HepG2 (cell line): ENCODE measurements around the gene CEP104. TPM values are rescaled to one million over a fixed set of nuclear protein-coding genes. Genes with fewer than 3 reads are reported as not detected.

Source experiments
- DR1 ChIP-seq: sonication (generic); formaldehyde crosslinking; IDR thresholded peaks from 2 replicates; pipeline ENCODE4 v1.8.0; 2021; ENCODE audit warnings: mild to moderate bottlenecking, missing genetic modification reagents, inconsistent platforms
- EP300 ChIP-seq, 3 experiments: sonication (generic) in 1 of 3; formaldehyde crosslinking in 1 of 3; IDR thresholded peaks; 2 replicates each; pipeline versions ENCODE4 v1.5.1 to v1.6.1; 2011 to 2020; ENCODE audit warnings: low read depth in 2 of 3, low read length in 2 of 3, borderline replicate concordance in 1 of 3, improper control_type of control experiment in 1 of 3, mild to moderate bottlenecking in 1 of 3, missing genetic modification reagents in 1 of 3, moderate library complexity in 1 of 3
- GFI1 ChIP-seq: sonication (generic); formaldehyde crosslinking; IDR thresholded peaks from 2 replicates; pipeline ENCODE4 v1.5.0; 2020; ENCODE audit warnings: missing genetic modification reagents, mild to moderate bottlenecking, borderline replicate concordance
- KLF16 ChIP-seq, 2 experiments: sonication (generic) in 1 of 2; formaldehyde crosslinking in 1 of 2; IDR thresholded peaks; 2 replicates each; pipeline versions ENCODE4 v1.6.1 to v1.8.0; 2016 to 2023; ENCODE audit warnings: missing genetic modification reagents in 2 of 2, missing compliant biosample characterization in 1 of 2
- MTF1 ChIP-seq: sonication (generic); formaldehyde crosslinking; IDR thresholded peaks from 2 replicates; pipeline ENCODE4 v1.5.0; 2020; ENCODE audit warnings: missing genetic modification reagents
- RXRB ChIP-seq: IDR thresholded peaks from 2 replicates; pipeline ENCODE4 v1.6.1; 2016; ENCODE audit warnings: borderline replicate concordance, missing genetic modification reagents, missing compliant biosample characterization
- SIX4 ChIP-seq: sonication (generic); formaldehyde crosslinking; IDR thresholded peaks from 2 replicates; pipeline ENCODE4 v1.4.0; 2020; ENCODE audit warnings: missing genetic modification reagents
- TFAP4 ChIP-seq: sonication (generic); IDR thresholded peaks from 2 replicates; pipeline ENCODE4 v1.6.1; 2016; ENCODE audit warnings: low read depth, borderline replicate concordance
- ZBTB7A ChIP-seq: sonication (generic); formaldehyde crosslinking; IDR thresholded peaks from 2 replicates; pipeline ENCODE4 v1.8.0; 2022; ENCODE audit warnings: mild to moderate bottlenecking, missing genetic modification reagents
- ZNF205 ChIP-seq: IDR thresholded peaks from 2 replicates; pipeline ENCODE4 v1.6.1; 2018; ENCODE audit warnings: missing biosample characterization, missing genetic modification reagents
- ZNF430 ChIP-seq: sonication (generic); formaldehyde crosslinking; IDR thresholded peaks from 2 replicates; pipeline ENCODE4 v1.9.0; 2021; ENCODE audit warnings: mild to moderate bottlenecking, missing genetic modification reagents
- ZNF451 ChIP-seq: sonication (generic); formaldehyde crosslinking; IDR thresholded peaks from 2 replicates; pipeline ENCODE4 v1.5.0; 2020; ENCODE audit warnings: mild to moderate bottlenecking, missing genetic modification reagents
- ZNF674 ChIP-seq: sonication (generic); formaldehyde crosslinking; IDR thresholded peaks from 2 replicates; pipeline ENCODE4 v1.5.0; 2020; ENCODE audit warnings: low read depth, mild to moderate bottlenecking, missing genetic modification reagents
- polyA plus RNA-seq, 8 experiments: library from polyadenylated mRNA; depleted of rRNA in 3 of 8; stranded (reverse) in 7 of 8; unstranded in 1 of 8; fragments of >200 nt; fragmentation: Illumina TruSeq in 4 of 8; extraction: Trizol in 4 of 8; gene quantifications; 2 replicates each; pipeline versions ENCODE4 v1.2.1 to v1.2.3, GENCODE V29; 2011 to 2016; ENCODE audit warnings: low read depth in 4 of 8, missing spikeins in 1 of 8, mixed read lengths in 1 of 8; ENCODE audit not compliant: insufficient read depth in 1 of 8
- total RNA-seq, 5 experiments: library from RNA; depleted of rRNA; stranded (reverse); fragments of >200 nt; fragmentation: Illumina TruSeq; extraction: Trizol; gene quantifications; 2 replicates each; pipeline ENCODE4 v1.2.3, GENCODE V29; 2016; ENCODE audit warnings: low read depth in 1 of 5
- TF ChIP-seq, protein P1 (sequence below): IDR thresholded peaks from 2 replicates; pipeline ENCODE4 v1.6.1; 2018; ENCODE audit warnings: missing genetic modification reagents, mild to moderate bottlenecking, missing compliant biosample characterization
- TF ChIP-seq, protein P2 (sequence below): sonication (generic); formaldehyde crosslinking; IDR thresholded peaks from 2 replicates; pipeline ENCODE4 v1.5.1; 2020; ENCODE audit warnings: missing genetic modification reagents, mild to moderate bottlenecking, borderline replicate concordance
- TF ChIP-seq, protein P3 (sequence below): IDR thresholded peaks from 2 replicates; pipeline ENCODE4 v1.6.1; 2016; ENCODE audit warnings: missing compliant biosample characterization, missing genetic modification reagents, borderline replicate concordance
- TF ChIP-seq, protein P4 (sequence below): sonication (generic); formaldehyde crosslinking; IDR thresholded peaks from 2 replicates; pipeline ENCODE4 v1.5.0; 2020; ENCODE audit warnings: missing genetic modification reagents
- TF ChIP-seq, protein P5 (sequence below), 2 experiments: IDR thresholded peaks; 2 replicates each; pipeline ENCODE4 v1.6.1; 2011 to 2012; ENCODE audit warnings: low read length in 2 of 2, borderline replicate concordance in 1 of 2, low read depth in 1 of 2, mild to moderate bottlenecking in 1 of 2, moderate library complexity in 1 of 2

The CEP104 gene
- total and polyA plus RNA-seq, 2 of the 13 experiments (the other 11 are each of a cell fraction or from before 2014, with no cell fraction given): 20.4 to 30.1 TPM

GRCh38 chr1:3796215-3797061 is 60.6 kb downstream of the CEP104 start, which contains the start of gene LRRC47 (continued):
- TF ChIP-seq EP300 (IDR thresholded peaks at IDR 0.05; ENCODE audit: low read depth in 2 of 2, low read length in 2 of 2): no peak
- TF ChIP-seq EP300 (CRISPR knock-in tag; IDR thresholded peaks at IDR 0.05; ENCODE audit: borderline replicate concordance): no peak
- peak; percentile 28 to 98; a peak in 2 of 4 replicates for TF ChIP-seq KLF16 (CRISPR knock-in tag; IDR thresholded peaks at IDR 0.05)
- no peak; the same call in 1 of the 2 replicates for TF ChIP-seq DR1 (CRISPR knock-in tag)
- TF ChIP-seq, protein P1, sequence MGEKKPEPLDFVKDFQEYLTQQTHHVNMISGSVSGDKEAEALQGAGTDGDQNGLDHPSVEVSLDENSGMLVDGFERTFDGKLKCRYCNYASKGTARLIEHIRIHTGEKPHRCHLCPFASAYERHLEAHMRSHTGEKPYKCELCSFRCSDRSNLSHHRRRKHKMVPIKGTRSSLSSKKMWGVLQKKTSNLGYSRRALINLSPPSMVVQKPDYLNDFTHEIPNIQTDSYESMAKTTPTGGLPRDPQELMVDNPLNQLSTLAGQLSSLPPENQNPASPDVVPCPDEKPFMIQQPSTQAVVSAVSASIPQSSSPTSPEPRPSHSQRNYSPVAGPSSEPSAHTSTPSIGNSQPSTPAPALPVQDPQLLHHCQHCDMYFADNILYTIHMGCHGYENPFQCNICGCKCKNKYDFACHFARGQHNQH (CRISPR knock-in tag): peak; percentile 91; the same call in 1 of the 2 replicates
- TF ChIP-seq MTF1 (CRISPR knock-in tag): no peak
- TF ChIP-seq ZNF674: no peak
- TF ChIP-seq, protein P2, sequence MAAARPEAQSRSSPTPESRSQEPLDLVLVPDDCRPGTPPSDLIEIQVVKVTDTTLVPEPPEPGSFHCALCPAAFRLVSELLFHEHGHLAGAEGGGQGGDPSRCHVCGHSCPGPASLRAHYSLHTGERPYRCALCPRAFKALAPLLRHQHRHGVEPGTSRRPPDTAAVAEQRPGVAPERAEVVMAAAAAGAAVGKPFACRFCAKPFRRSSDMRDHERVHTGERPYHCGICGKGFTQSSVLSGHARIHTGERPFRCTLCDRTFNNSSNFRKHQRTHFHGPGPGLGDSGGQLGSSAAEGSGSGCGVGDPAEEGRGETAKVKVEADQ (CRISPR knock-in tag): 0 out of 2 replicates have a peak, but pooled peaks have one; percentile 25
- 0 out of 2 replicates have a peak, but pooled peaks have one; percentile 18 for TF ChIP-seq SIX4
- TF ChIP-seq, protein P3, sequence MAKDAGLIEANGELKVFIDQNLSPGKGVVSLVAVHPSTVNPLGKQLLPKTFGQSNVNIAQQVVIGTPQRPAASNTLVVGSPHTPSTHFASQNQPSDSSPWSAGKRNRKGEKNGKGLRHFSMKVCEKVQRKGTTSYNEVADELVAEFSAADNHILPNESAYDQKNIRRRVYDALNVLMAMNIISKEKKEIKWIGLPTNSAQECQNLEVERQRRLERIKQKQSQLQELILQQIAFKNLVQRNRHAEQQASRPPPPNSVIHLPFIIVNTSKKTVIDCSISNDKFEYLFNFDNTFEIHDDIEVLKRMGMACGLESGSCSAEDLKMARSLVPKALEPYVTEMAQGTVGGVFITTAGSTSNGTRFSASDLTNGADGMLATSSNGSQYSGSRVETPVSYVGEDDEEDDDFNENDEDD (CRISPR knock-in tag): peak; percentile 66; the same call in 1 of the 2 replicates
- peak; percentile 95 for TF ChIP-seq TFAP4
- TF ChIP-seq, protein P4, sequence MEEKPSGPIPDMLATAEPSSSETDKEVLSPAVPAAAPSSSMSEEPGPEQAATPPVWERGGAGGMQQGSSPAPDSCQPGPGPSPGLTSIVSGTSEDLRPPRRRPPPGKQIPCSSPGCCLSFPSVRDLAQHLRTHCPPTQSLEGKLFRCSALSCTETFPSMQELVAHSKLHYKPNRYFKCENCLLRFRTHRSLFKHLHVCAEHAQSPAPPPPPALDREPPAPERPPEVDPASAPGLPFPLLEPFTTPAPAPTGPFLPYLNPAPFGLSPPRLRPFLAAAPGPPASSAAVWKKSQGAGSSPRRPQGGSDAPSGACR (CRISPR knock-in tag): 0 out of 2 replicates have a peak, but pooled peaks have one; percentile 72
- TF ChIP-seq, protein P5, sequence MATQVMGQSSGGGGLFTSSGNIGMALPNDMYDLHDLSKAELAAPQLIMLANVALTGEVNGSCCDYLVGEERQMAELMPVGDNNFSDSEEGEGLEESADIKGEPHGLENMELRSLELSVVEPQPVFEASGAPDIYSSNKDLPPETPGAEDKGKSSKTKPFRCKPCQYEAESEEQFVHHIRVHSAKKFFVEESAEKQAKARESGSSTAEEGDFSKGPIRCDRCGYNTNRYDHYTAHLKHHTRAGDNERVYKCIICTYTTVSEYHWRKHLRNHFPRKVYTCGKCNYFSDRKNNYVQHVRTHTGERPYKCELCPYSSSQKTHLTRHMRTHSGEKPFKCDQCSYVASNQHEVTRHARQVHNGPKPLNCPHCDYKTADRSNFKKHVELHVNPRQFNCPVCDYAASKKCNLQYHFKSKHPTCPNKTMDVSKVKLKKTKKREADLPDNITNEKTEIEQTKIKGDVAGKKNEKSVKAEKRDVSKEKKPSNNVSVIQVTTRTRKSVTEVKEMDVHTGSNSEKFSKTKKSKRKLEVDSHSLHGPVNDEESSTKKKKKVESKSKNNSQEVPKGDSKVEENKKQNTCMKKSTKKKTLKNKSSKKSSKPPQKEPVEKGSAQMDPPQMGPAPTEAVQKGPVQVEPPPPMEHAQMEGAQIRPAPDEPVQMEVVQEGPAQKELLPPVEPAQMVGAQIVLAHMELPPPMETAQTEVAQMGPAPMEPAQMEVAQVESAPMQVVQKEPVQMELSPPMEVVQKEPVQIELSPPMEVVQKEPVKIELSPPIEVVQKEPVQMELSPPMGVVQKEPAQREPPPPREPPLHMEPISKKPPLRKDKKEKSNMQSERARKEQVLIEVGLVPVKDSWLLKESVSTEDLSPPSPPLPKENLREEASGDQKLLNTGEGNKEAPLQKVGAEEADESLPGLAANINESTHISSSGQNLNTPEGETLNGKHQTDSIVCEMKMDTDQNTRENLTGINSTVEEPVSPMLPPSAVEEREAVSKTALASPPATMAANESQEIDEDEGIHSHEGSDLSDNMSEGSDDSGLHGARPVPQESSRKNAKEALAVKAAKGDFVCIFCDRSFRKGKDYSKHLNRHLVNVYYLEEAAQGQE (IDR thresholded peaks at IDR 0.05; ENCODE audit: borderline replicate concordance in 1 of 2, low read depth in 1 of 2, low read length in 2 of 2): no peak
- TF ChIP-seq ZNF430: no peak; the same call in 1 of the 2 replicates
- 0 out of 2 replicates have a peak, but pooled peaks have one; percentile 40 for TF ChIP-seq ZBTB7A
- peak; percentile 79; the same call in 1 of the 2 replicates for TF ChIP-seq ZNF205
- TF ChIP-seq GFI1 (CRISPR knock-in tag): peak; percentile 28; the same call in 1 of the 2 replicates
- peak; percentile 69; the same call in 1 of the 2 replicates for TF ChIP-seq ZNF451 (CRISPR knock-in tag)
- TF ChIP-seq RXRB (CRISPR knock-in tag): peak; percentile 41; the same call in 1 of the 2 replicates
